HG02642 (cell line): Measurements from ENCODE around the gene NEK10.
"Not testable (repeated sequence)": the region's sequence is repeated elsewhere in the genome, so short reads cannot be mapped to it uniquely, and the experiment has no call there.

Experiments
- ATAC-seq: cut with Tn5 transposase; IDR thresholded peaks from one replicate; pipeline ENCODE4 v1.9.1; 2021; ENCODE audit warnings: mild to moderate bottlenecking; ENCODE audit not compliant: unreplicated experiment, poor library complexity

NEK10 gene

GRCh38 chr3:27368831-27369607, at the start of gene NEK10:
Gene NEK10, minus strand, starts transcription at chr3:27369383. Its CDS starts 16,501 bp downstream, at chr3:27352882.
- peak; percentile 100 for ATAC-seq

DNA sequence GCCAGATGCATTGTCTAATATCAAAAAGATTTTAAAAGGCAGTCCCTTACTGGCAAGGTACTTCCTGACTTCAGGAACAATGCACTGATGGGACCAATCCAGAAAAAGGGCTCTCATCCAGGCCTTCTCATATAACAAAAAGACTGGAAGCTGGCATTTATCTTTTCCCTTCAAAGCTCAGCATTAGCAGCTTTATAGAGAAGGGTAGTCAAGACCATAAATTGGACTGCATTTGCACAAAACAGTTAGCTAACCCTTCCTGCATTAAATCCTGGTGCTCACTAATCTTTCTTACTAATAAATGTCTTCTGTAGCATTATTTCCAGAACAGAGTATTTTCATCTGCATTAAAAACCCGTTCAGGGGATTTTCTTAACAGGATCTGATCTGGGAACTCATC, 46.0 kb upstream of the NEK10 start:
- ATAC-seq: no peak

- peak; percentile 64 for ATAC-seq
These were observed 23.9 kb upstream of the NEK10 start for GRCh38 chr3:27392950-27393679.

GRCh38 chr3:27392414-27392813, 23.2 kb upstream of the NEK10 start:
- not testable (repeated sequence) for ATAC-seq

- ATAC-seq: no peak
These were observed 22.6 kb upstream of the NEK10 start for GRCh38 chr3:27391796-27392195.

GRCh38 chr3:27387625-27388024, 18.4 kb upstream of the NEK10 start:
- ATAC-seq: no peak

DNA sequence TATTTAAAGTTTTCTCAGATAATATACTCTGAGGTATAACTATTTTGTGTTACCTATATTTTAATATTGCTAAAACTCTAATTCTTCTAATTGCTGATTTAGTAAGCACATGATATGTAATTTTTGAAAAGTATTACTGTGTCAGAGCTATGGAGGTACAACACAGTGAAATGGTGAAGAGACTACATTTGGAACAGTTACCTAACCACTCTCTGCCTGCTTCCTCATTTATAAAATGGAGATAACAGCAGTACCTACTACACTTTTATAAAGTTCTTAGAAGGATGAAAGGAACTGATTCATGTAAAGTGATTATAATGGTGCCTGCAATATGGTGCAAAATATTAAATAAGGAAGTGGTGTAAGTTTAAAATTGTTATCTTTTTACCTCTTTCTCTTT, 16.3 kb upstream of the NEK10 start:
- ATAC-seq: no peak

GRCh38 chr3:27384191-27384590, 15.0 kb upstream of the NEK10 start:
- ATAC-seq: no peak

GRCh38 chr3:27380433-27381357, 11.5 kb upstream of the NEK10 start:
- no peak for ATAC-seq

DNA sequence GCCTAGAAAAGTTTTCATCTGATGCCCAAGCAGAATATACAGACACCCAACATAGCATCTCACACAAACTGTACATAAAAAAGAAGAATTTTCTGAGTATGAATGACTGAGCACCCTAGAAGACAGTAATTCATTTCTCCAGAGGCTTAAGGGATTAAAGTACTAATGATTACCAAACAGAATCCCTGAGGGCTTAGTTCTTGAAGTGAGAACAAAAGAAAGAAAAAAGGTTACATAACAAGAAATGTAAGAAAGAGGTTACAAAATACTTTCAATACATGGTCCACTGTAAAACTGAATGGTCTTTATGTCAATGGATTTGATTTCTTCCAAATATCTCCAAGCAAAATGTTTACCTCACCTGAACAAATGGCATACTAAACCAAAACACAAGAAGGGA, 9.1 kb upstream of the NEK10 start:
- no peak for ATAC-seq

GRCh38 chr3:27376109-27376772, 7.1 kb upstream of the NEK10 start:
- ATAC-seq: no peak

- ATAC-seq: no peak
These were observed 3.1 kb downstream of the NEK10 start for GRCh38 chr3:27366062-27366591.

GRCh38 chr3:27360113-27361078, 8.8 kb downstream of the NEK10 start:
- peak; percentile 56 for ATAC-seq

DNA sequence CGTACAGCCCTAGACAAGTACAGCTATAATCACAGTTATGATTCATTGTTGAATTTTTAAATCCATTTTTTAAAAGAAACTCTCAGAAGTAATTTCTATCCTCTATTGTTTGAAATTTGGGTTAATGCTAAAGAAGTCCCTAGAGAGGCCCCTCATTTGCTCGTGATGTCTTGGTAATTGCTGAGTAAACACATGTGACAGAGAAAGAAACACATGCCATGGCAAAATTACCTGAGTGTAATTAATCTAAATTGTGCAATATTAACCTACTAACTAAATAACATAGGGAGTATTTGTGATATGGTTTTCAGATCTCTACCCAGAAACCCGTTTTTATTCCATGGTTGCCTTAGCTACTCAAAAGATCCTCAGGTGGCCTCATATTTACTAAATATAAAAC, 10.8 kb downstream of the NEK10 start:
- ATAC-seq: no peak

GRCh38 chr3:27357665-27358258, 11.4 kb downstream of the NEK10 start:
- ATAC-seq: peak; percentile 92

DNA sequence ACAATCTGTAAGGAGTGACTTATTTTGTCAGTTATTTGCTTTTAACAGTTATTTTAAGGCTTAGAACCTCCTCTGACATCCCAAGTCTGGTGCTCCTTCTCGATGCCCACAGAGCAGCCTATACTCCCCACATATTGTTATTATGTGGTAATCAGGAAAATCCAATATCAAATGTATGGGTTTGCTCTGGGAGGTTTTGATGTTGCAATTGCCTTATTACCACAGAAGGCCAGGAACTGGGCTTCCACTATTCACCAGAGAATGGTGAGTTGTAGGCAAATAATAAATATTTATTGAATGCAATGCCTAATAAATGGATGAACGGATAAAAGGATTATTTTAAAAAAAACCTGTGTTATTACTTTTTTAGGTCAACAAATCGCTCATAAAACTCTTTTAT, 12.2 kb downstream of the NEK10 start:
- no peak for ATAC-seq

DNA sequence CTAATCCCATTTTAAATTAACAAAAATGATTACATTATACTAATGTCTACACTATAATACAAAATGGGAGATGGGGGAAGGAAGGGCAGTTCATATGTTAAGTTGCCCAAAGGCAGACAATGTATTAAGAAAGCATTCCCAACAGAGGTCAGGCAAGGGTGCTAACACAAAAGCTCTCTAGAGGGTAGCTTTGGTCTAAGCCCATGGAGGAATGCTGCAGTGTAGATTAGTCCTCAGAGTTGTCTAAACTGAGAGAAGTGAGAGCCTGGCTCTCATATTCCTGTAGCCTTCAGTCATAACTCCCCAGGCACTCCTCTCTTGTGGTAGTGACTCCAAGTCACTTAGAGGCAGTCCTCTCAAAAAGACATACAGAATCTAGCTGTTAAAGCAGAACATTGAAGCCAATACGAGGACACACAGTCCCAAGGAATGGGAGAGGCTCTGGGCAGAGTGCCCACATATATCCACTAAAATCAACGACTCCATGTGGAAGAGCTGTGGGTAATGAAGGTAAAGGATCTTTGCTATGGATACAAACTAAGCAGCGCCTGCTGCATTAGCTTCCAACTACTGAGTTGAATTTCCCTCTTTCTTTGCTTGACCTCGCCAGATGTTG, 14.5 kb downstream of the NEK10 start:
- ATAC-seq: no peak

- no peak for ATAC-seq
These were observed 15.0 kb downstream of the NEK10 start for GRCh38 chr3:27354161-27354560.
